Measurements from ENCODE around the gene CACNA1C. TPM values are rescaled to one million over a fixed set of nuclear protein-coding genes. Genes with fewer than 3 reads are reported as not detected.

Gene CACNA1C
- total RNA-seq, 4 donors from 2014 or later, result 2.0 to 4.2 (median 2.5) TPM

DNA sequence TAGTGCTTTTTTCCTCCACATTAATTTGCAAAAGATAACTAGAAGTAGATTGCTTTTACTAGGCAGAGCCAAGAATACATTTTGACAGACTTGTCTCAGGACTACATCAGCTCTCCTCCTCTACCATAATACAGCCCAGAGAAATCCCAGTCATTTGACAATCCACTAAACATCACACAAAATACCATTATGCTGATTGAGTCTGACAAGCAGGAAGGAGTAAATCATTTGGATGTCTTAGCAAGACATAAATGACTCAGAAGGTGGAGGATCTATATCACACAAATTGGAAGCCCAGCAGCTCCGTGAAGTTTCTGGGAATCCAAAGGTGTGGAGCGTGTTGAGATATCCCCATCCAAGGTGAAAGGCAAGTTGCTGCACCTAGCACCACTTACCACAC, 666.6 kb downstream of the CACNA1C start:
- intact Hi-C loops (cut with DNase I), result no loop called here
- Histone ChIP-seq H3K9me3 (no peaks in the 10 kb centered on the region), H3K27me3 (no peaks in the 10 kb centered on the region), H3K4me1 (no peaks in the 10 kb centered on the region), H3K4me3 (replicated peaks in 1 of 3) (no peak overlapping the region), H3K36me3 (no peaks in the 10 kb centered on the region), H3K27ac (no peak overlapping the region)
- no peak for DNase-seq
- 84 to 93% methylated on average over 2 of the region's 2 CpGs for WGBS, 2 donors
- no peak for TF ChIP-seq POLR2A (IDR thresholded peaks at IDR 0.05)
- TF ChIP-seq, protein P1, sequence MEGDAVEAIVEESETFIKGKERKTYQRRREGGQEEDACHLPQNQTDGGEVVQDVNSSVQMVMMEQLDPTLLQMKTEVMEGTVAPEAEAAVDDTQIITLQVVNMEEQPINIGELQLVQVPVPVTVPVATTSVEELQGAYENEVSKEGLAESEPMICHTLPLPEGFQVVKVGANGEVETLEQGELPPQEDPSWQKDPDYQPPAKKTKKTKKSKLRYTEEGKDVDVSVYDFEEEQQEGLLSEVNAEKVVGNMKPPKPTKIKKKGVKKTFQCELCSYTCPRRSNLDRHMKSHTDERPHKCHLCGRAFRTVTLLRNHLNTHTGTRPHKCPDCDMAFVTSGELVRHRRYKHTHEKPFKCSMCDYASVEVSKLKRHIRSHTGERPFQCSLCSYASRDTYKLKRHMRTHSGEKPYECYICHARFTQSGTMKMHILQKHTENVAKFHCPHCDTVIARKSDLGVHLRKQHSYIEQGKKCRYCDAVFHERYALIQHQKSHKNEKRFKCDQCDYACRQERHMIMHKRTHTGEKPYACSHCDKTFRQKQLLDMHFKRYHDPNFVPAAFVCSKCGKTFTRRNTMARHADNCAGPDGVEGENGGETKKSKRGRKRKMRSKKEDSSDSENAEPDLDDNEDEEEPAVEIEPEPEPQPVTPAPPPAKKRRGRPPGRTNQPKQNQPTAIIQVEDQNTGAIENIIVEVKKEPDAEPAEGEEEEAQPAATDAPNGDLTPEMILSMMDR (IDR thresholded peaks at IDR 0.05), result no peak

DNA sequence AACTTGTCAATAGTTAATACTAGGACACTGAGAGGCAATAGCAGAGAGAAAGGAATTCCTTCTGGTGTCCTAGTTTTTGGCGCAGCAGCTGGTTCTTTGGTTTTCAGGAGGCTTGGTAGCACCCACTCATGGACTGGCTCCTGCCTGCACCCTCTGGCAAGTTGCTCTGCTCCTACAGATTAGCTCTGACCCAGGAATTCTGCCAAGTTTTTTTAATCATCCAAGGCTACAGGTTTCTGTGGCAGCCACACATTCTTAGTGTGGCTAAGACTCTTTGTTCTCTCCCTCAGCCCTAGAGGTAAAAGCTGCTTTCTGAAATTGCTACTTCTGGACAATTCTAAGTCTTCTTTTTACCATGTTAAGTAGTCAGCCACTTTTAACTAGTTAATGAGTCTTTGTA, 670.0 kb downstream of the CACNA1C start:
- intact Hi-C loops (cut with DNase I), result no loop called here
- Histone ChIP-seq H3K4me1 (no peaks in the 10 kb centered on the region), H3K27ac (no peak overlapping the region), H3K27me3 (no peaks in the 10 kb centered on the region), H3K36me3 (no peaks in the 10 kb centered on the region), H3K9me3 (no peaks in the 10 kb centered on the region), H3K4me3 (replicated peaks in 1 of 3) (no peak overlapping the region)
- DNase-seq, result peak; percentile 37 to 39
- TF ChIP-seq POLR2A (IDR thresholded peaks at IDR 0.05), result no peak
- TF ChIP-seq, protein P1 (IDR thresholded peaks at IDR 0.05), result no peak
- WGBS, 2 donors, result 56 to 62% methylated on average over 1 of the region's 1 CpG

DNA sequence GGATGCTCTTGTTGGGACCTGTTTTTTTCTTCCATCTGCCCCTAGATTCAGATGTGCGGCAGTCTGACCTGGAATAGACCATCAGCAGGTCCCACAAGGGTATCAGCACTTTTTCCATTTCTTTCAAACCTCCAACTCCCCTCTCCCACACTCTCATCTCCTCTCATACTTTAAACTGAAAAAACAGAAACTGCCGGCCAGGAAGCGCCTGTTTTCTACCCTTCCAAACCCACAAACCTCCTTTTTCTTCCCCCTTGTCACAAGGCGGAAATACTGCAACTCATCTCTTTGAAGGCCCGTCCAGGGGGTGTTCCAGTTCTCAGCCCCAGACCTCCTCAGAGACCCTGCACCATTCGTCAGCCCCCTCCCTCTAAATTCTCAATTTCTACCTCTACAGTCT, 679.5 kb downstream of the CACNA1C start:
- H3K36me3 ChIP-seq, result no peaks in the 10 kb centered on the region
- no peak overlapping the region for H3K4me3 ChIP-seq (replicated peaks in 1 of 3)
- H3K9me3 ChIP-seq, result no peaks in the 10 kb centered on the region
- H3K27me3 ChIP-seq, result no peaks in the 10 kb centered on the region
- WGBS, 2 donors, result 66 to 76% methylated on average over 6 of the region's 6 CpGs
- no peak for TF ChIP-seq POLR2A (IDR thresholded peaks at IDR 0.05)
- TF ChIP-seq, protein P1 (IDR thresholded peaks at IDR 0.05), result no peak
- DNase-seq, result no peak
- H3K27ac ChIP-seq, result no peak overlapping the region
- intact Hi-C loops (cut with DNase I), result no loop called here
- no peaks in the 10 kb centered on the region for H3K4me1 ChIP-seq

- intact Hi-C loops (cut with DNase I), result no loop called here
- Histone ChIP-seq H3K9me3 (no peaks in the 10 kb centered on the region), H3K27ac (no peak overlapping the region), H3K27me3 (no peaks in the 10 kb centered on the region), H3K4me3 (replicated peaks in 1 of 3) (no peak overlapping the region), H3K4me1 (no peaks in the 10 kb centered on the region), H3K36me3 (no peaks in the 10 kb centered on the region)
- no peak for TF ChIP-seq POLR2A (IDR thresholded peaks at IDR 0.05)
- TF ChIP-seq, protein P1 (IDR thresholded peaks at IDR 0.05), result no peak
- no peak for DNase-seq
- WGBS, 2 donors, result 54 to 61% methylated on average over 11 to 12 of the region's 13 CpGs
These were observed 680.9 kb downstream of the CACNA1C start for GRCh38 chr12:2733493-2734355.

- Histone ChIP-seq H3K4me3 (replicated peaks in 1 of 3) (no peak overlapping the region), H3K4me1 (peaks cover 0 to 5% of the 10 kb centered on the region in 2 donors), H3K9me3 (no peaks in the 10 kb centered on the region), H3K36me3 (no peaks in the 10 kb centered on the region), H3K27ac (no peak overlapping the region), H3K27me3 (no peaks in the 10 kb centered on the region)
- intact Hi-C loops (cut with DNase I), result loop anchor here (5.0 kb wide), 1 partner anchor 47 kb away; no protein-coding TSS in a partner anchor
- TF ChIP-seq POLR2A (IDR thresholded peaks at IDR 0.05), result no peak
- TF ChIP-seq, protein P1 (IDR thresholded peaks at IDR 0.05), result no peak
- 93 to 100% methylated on average over 1 of the region's 1 CpG for WGBS, 2 donors
- DNase-seq, result no peak
These were observed 682.6 kb downstream of the CACNA1C start for GRCh38 chr12:2735432-2735831.
